Memory B cell (primary cell): ENCODE results near the gene FHL1.

Experiments
- ATAC-seq: fragments of 150-1000 bp; cut with Tn5 transposase; 2 replicates; pipeline ENCODE4 v1.10.0; 2021; ENCODE audit warnings: low read depth, mild to moderate bottlenecking, moderate library complexity
- DNase-seq, 2 donors: peaks; one replicate each; pipeline ENCODE4 v3.0.0; 2022; ENCODE audit warnings: low spot score in 2 of 2
- H3K27ac Mint-ChIP-seq: one replicate; pipeline ENCODE4 v1.8.0; 2022; ENCODE audit warnings: mild to moderate bottlenecking, moderate library complexity, mixed read lengths
- H3K27me3 Mint-ChIP-seq: one replicate; pipeline ENCODE4 v1.8.0; 2022; ENCODE audit warnings: mixed read lengths
- H3K36me3 Mint-ChIP-seq: one replicate; pipeline ENCODE4 v1.8.0; 2022; ENCODE audit warnings: mild to moderate bottlenecking, mixed read lengths
- H3K4me1 Mint-ChIP-seq: one replicate; pipeline ENCODE4 v1.8.0; 2022; ENCODE audit warnings: mixed read lengths
- H3K4me3 Mint-ChIP-seq: one replicate; pipeline ENCODE4 v1.8.0; 2022; ENCODE audit warnings: mild to moderate bottlenecking, moderate library complexity, mixed read lengths
- H3K9me3 Mint-ChIP-seq: one replicate; pipeline ENCODE4 v1.8.0; 2022; ENCODE audit warnings: mixed read lengths

The FHL1 gene

DNA sequence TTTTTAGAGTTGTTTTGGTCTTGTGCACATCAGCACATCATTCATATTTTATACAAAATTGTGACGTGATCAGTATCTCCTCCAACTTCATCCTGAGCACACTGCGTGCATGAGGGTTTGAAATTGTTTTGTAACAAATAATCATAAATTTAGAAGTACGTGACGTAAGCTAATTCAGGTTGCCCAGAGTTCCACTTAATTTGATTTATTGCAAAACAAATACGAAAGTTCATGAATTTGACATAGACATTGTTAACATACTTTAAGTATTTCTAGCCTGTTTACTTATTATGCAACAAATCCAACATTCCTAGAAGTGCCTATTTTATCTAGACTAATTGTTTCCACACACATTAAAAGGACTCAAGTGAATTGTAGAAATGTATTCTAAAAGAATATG, 55.6 kb downstream of the FHL1 start:
- Mint-ChIP-seq H3K9me3 (no peaks in the 10 kb centered on the region), H3K4me3 (no peak overlapping the region), H3K27me3 (no peaks in the 10 kb centered on the region), H3K4me1 (peaks cover 5% of the 10 kb centered on the region), H3K36me3 (no peaks in the 10 kb centered on the region), H3K27ac (no peak overlapping the region)
- DNase-seq = no peak
- ATAC-seq = no peak

DNA sequence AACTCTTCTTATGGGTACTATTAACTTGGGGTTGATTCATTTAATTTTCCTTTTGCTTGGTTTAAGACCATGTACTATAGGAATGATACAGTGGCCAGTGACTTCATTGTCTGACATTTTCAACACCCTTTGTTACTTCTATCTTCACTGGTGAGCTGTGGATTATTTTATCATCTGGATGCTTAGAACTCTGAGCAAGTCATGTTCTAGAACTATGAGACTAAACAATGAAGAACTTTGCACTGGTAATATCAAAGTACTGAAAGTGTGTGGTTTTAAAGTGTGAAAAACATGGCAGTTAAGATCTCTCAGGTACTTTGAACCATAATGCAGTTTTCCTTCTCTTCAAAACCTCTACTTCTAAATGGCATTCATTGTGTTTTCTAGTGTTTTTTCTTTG, 56.1 kb downstream of the FHL1 start:
- ATAC-seq = no peak
- H3K4me3 Mint-ChIP-seq = no peak overlapping the region
- peaks cover 5% of the 10 kb centered on the region for H3K4me1 Mint-ChIP-seq
- H3K36me3 Mint-ChIP-seq = no peaks in the 10 kb centered on the region
- no peaks in the 10 kb centered on the region for H3K9me3 Mint-ChIP-seq
- no peak overlapping the region for H3K27ac Mint-ChIP-seq
- no peak for DNase-seq
- no peaks in the 10 kb centered on the region for H3K27me3 Mint-ChIP-seq

DNA sequence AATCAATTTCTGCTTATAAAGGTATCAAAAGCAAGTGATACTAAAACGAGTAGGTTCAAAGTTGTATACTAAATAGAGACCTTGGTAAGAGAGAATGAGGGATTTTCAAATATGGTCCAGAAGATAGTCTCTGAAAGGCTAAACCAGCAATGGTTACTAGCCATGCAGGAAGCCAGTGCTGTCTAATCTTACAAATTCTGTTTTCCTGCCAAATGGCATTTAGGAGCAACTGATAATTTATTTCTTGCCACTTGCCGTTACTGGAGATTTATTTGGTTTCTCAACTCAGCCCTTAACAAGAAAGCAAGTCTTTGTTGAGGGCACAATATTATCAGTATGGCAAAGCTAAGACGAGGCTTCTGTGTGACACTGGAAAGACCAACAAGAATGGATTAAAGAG, 56.6 kb downstream of the FHL1 start:
- Mint-ChIP-seq H3K36me3 (no peaks in the 10 kb centered on the region), H3K9me3 (no peaks in the 10 kb centered on the region), H3K4me3 (no peak overlapping the region), H3K27me3 (no peaks in the 10 kb centered on the region), H3K27ac (no peak overlapping the region), H3K4me1 (peaks cover 5% of the 10 kb centered on the region)
- no peak for DNase-seq
- ATAC-seq = no peak

DNA sequence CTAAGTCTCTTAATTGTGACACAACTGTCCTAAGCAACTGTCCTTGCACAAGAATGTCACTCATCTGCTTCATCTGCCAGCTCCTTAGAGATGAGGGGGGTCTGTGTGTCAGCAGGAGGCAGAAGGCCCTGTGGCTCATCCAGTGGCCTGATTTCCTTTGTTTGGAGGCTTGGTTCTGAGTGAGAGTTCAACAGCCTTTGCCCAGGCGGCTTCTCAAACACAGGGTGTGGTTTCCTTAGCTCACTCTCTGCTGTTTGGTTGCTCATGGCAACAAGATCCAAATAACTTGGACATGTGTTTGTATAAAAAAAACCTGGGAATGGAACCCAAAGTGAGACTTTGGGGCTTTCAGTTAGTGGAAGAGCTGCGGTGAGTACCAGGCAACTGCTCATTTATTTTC, 57.2 kb downstream of the FHL1 start:
- ATAC-seq (peak; percentile 59), DNase-seq (no peak)
- peak overlapping the region; percentile 45 for H3K27ac Mint-ChIP-seq

DNA sequence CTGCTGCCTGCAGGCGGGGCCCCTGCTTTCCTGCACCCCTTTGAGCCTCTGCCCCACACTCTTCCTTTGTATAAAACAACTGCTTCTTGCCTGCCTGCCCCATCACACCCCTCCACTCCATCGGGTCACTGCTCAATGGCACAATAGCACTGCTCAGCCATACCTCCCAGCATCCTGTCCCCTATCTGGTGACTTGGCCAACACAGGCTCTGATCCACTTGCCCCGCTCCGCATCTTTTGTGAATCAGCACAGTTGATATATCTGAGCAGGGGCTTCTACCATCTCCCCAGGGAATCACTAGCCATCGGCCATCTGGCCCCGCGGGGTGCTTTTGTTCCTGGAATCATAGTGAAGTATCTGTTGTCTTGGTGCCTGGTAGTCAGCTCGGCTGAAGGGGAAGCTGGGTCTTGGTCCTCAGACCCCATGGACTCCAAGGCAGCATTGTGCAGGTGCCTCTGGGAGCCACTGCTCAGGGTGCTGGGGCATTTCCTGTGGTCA, 58.6 kb downstream of the FHL1 start:
- ATAC-seq = no peak
- H3K36me3 Mint-ChIP-seq = no peaks in the 10 kb centered on the region
- no peaks in the 10 kb centered on the region for H3K9me3 Mint-ChIP-seq
- no peaks in the 10 kb centered on the region for H3K27me3 Mint-ChIP-seq
- no peak overlapping the region for H3K4me3 Mint-ChIP-seq
- DNase-seq = no peak
- H3K27ac Mint-ChIP-seq = no peak overlapping the region
- H3K4me1 Mint-ChIP-seq = peaks cover 17% of the 10 kb centered on the region

More for the DNA sequence above, 57.2 kb downstream of the FHL1 start:
- Mint-ChIP-seq H3K4me1 (peaks cover 8% of the 10 kb centered on the region), H3K36me3 (no peaks in the 10 kb centered on the region), H3K4me3 (no peak overlapping the region), H3K27me3 (no peaks in the 10 kb centered on the region), H3K9me3 (no peaks in the 10 kb centered on the region)

DNA sequence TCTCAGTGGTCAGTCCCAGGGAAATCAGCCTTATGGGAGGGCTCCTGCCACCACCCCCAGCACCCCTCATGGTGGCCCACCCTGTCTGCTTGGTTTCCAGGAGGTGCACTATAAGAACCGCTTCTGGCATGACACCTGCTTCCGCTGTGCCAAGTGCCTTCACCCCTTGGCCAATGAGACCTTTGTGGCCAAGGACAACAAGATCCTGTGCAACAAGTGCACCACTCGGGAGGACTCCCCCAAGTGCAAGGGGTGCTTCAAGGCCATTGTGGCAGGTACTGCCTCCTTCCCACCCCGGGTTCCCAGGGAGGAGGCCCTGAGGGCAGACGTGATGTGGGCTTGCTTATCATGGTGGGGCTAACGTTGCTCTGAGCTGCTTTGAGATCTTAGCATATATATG, 59.6 kb downstream of the FHL1 start:
- Mint-ChIP-seq H3K4me3 (no peak overlapping the region), H3K4me1 (peaks cover 17% of the 10 kb centered on the region), H3K9me3 (no peaks in the 10 kb centered on the region), H3K36me3 (no peaks in the 10 kb centered on the region), H3K27ac (no peak overlapping the region), H3K27me3 (no peaks in the 10 kb centered on the region)
- DNase-seq = no peak
- ATAC-seq = no peak

DNA sequence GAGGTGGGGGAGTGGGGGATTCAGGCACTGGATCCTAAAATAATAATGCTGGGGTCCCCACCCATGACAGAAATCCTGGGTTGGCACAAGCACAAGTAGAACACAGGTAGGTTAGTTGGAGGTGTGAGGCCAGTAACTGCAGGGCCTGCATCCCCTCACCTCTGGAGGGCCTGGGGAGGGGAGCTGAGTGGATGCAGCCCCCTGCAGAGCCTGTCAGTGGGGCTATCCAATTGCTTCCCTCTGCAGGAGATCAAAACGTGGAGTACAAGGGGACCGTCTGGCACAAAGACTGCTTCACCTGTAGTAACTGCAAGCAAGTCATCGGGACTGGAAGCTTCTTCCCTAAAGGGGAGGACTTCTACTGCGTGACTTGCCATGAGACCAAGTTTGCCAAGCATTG, 60.2 kb downstream of the FHL1 start:
- H3K4me1 Mint-ChIP-seq = peaks cover 22% of the 10 kb centered on the region
- H3K9me3 Mint-ChIP-seq = no peaks in the 10 kb centered on the region
- H3K27me3 Mint-ChIP-seq = no peaks in the 10 kb centered on the region
- H3K27ac Mint-ChIP-seq = no peak overlapping the region
- no peak for ATAC-seq
- H3K36me3 Mint-ChIP-seq = no peaks in the 10 kb centered on the region
- DNase-seq = no peak
- H3K4me3 Mint-ChIP-seq = no peak overlapping the region

DNA sequence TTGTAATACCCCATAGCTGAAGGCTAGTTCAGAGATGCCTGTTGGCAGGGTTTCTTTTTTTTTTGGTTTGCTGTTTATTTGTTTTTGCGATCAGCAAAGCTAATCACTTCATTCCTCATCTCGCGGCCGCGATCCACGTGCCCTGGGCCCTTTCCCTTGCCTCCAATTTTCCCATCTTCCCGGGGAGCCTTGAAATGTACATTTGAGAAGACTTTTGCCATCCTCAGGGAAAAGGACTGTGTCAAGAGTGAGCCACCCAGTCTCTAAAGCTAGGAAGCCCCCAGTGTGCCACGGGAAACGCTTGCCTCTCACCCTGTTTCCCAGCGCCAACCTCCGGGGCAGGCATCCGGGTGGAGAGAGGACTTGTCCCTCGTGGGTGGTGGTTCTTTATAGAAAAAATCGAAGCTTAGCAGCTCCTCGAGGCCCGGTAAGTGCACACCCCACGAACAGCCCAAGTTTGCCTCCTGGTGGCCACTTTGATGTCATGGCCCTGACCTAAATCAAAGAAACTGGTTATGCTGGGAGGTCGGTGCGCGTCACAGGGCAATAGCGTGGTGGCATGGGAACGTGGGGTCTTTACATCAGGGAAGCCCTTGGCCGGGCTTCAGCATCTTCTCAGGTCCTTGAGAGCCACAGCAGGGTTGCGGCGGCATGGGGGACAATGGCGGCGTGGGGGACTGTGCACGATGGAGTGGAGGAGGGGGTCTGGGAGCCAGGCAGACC, 61.8 kb downstream of the FHL1 start:
- Mint-ChIP-seq H3K36me3 (no peaks in the 10 kb centered on the region), H3K4me1 (peaks cover 26% of the 10 kb centered on the region), H3K27ac (no peak overlapping the region), H3K4me3 (peak overlapping the region; percentile 37), H3K9me3 (no peaks in the 10 kb centered on the region), H3K27me3 (no peaks in the 10 kb centered on the region)
- DNase-seq (no peak), ATAC-seq (no peak)

DNA sequence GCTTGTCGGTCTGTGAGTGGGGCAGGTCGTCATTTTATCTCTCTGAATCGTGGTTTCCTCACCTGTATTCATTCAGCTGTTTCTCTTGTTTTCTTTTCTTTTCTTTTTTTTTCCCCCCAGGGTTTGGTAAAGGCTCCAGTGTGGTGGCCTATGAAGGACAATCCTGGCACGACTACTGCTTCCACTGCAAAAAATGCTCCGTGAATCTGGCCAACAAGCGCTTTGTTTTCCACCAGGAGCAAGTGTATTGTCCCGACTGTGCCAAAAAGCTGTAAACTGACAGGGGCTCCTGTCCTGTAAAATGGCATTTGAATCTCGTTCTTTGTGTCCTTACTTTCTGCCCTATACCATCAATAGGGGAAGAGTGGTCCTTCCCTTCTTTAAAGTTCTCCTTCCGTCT, 62.4 kb downstream of the FHL1 start:
- ATAC-seq (no peak), DNase-seq (no peak)
- Mint-ChIP-seq H3K9me3 (no peaks in the 10 kb centered on the region), H3K36me3 (no peaks in the 10 kb centered on the region), H3K4me1 (peaks cover 22% of the 10 kb centered on the region), H3K4me3 (peak overlapping the region; percentile 79), H3K27me3 (no peaks in the 10 kb centered on the region), H3K27ac (peak overlapping the region; percentile 70)

DNA sequence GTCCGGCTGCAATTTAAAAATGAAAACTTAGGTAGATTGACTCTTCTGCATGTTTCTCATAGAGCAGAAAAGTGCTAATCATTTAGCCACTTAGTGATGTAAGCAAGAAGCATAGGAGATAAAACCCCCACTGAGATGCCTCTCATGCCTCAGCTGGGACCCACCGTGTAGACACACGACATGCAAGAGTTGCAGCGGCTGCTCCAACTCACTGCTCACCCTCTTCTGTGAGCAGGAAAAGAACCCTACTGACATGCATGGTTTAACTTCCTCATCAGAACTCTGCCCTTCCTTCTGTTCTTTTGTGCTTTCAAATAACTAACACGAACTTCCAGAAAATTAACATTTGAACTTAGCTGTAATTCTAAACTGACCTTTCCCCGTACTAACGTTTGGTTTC, 62.9 kb downstream of the FHL1 start:
- no peaks in the 10 kb centered on the region for H3K9me3 Mint-ChIP-seq
- H3K27me3 Mint-ChIP-seq = no peaks in the 10 kb centered on the region
- H3K27ac Mint-ChIP-seq = peak overlapping the region; percentile 70
- DNase-seq (peak in 1 of 2 donors; percentile 25), ATAC-seq (peak; percentile 99)
- peaks cover 21% of the 10 kb centered on the region for H3K4me1 Mint-ChIP-seq
- no peaks in the 10 kb centered on the region for H3K36me3 Mint-ChIP-seq
- H3K4me3 Mint-ChIP-seq = peak overlapping the region; percentile 79

DNA sequence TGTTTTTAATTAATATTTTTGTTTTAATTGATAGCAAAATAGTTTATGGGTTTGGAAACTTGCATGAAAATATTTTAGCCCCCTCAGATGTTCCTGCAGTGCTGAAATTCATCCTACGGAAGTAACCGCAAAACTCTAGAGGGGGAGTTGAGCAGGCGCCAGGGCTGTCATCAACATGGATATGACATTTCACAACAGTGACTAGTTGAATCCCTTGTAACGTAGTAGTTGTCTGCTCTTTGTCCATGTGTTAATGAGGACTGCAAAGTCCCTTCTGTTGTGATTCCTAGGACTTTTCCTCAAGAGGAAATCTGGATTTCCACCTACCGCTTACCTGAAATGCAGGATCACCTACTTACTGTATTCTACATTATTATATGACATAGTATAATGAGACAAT, 63.5 kb downstream of the FHL1 start:
- no peak for DNase-seq
- H3K4me3 Mint-ChIP-seq = no peak overlapping the region
- no peaks in the 10 kb centered on the region for H3K36me3 Mint-ChIP-seq
- peak overlapping the region; percentile 70 for H3K27ac Mint-ChIP-seq
- no peak for ATAC-seq
- no peaks in the 10 kb centered on the region for H3K27me3 Mint-ChIP-seq
- peaks cover 21% of the 10 kb centered on the region for H3K4me1 Mint-ChIP-seq
- no peaks in the 10 kb centered on the region for H3K9me3 Mint-ChIP-seq

DNA sequence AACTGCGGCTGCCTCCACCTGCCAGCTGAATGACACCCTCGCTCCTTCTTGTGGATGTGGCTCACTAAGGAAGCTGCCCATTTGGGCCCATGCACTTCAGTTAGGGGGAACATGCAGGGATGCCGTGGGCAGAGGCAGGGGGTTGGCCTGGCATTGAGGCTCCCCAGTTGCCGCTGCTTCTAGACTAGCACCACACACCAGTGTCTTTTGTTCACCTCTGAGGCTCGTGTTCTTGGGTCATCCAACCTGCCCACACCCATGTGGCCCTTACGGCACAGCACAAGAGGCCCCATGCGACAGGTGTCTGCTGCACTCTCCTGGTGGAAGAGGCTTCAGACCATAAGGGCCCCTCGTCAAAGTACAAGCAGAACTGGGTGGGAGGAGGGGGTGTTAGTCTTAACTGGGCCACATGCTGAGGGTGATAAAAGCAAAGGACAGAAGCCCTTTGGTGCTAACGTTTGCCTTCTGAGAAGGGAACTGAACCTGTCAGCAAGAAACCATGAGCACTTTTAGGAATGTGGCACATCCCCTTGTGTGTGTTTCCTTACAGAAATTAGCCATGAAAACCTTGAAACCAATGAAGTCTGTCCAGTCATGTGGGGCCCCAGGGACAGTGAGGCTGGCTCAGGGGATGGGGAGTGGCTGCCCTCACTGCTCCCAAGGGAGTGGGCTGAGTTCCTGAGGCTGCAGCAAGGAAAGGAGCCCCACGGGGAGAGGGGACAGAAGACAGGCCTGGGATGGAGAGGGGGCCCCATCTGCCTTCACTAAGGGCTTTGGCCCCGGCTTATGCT, 64.6 kb downstream of the FHL1 start:
- H3K4me1 Mint-ChIP-seq = peaks cover 21% of the 10 kb centered on the region
- no peak overlapping the region for H3K27ac Mint-ChIP-seq
- ATAC-seq = no peak
- no peaks in the 10 kb centered on the region for H3K36me3 Mint-ChIP-seq
- H3K9me3 Mint-ChIP-seq = no peaks in the 10 kb centered on the region
- no peak overlapping the region for H3K4me3 Mint-ChIP-seq
- no peak for DNase-seq
- H3K27me3 Mint-ChIP-seq = no peaks in the 10 kb centered on the region

DNA sequence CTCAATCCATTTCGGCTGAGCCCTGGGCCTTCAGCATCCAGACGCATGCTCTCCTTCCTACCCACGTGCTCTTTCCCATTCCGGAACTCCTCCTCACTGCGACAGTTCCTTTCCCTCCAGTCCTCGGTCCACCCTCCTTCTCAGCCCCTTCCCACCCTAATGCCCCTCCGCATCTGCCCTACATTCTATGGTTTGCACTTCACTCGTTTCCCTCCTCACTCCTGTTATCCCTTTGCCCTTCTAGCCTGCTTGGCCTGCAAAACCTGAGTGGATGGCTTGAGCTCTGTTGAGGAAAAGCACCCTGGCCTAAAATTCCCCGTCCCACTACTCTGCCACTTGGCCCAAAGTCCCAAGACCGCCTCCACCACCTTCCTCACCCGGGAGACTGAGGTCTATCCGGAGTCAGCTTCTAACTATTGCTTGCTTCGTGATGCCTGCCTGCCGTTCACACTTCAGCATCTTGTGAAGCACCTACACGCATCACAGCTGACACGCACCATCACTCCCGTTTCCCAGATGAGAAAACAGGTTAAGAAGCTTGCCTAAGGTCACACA, 65.3 kb downstream of the FHL1 start:
- Mint-ChIP-seq H3K27me3 (no peaks in the 10 kb centered on the region), H3K36me3 (no peaks in the 10 kb centered on the region), H3K9me3 (no peaks in the 10 kb centered on the region), H3K4me3 (no peak overlapping the region), H3K4me1 (peaks cover 21% of the 10 kb centered on the region), H3K27ac (no peak overlapping the region)
- no peak for DNase-seq
- no peak for ATAC-seq

DNA sequence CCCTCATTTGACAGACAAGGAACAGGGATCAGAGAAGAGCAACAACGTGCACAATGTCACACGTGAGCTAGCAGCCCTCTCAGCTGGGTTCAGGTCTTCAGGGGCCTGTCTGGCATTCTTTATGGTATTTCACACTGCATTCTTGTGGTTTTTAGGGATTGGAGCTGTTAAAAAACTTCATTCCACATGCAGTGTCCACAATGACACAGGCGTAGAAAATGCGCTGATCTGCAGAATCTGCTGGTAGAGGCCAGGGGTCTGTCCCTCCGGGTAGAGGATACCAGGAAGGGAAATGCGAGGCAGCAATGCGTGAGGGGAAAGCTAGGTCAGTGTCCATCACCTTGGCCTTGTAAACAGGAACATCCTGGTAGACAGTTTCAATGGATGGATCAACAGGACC, 67.2 kb downstream of the FHL1 start:
- Mint-ChIP-seq H3K27me3 (no peaks in the 10 kb centered on the region), H3K4me3 (no peak overlapping the region), H3K4me1 (peaks cover 18% of the 10 kb centered on the region), H3K9me3 (no peaks in the 10 kb centered on the region), H3K27ac (no peak overlapping the region), H3K36me3 (no peaks in the 10 kb centered on the region)
- ATAC-seq = no peak
- no peak for DNase-seq
